Measurements from ENCODE around the gene PARP4.
"Not testable (repeated sequence)": the region's sequence is repeated elsewhere in the genome, so short reads cannot be mapped to it uniquely, and the experiment has no call there.

Gene PARP4

DNA sequence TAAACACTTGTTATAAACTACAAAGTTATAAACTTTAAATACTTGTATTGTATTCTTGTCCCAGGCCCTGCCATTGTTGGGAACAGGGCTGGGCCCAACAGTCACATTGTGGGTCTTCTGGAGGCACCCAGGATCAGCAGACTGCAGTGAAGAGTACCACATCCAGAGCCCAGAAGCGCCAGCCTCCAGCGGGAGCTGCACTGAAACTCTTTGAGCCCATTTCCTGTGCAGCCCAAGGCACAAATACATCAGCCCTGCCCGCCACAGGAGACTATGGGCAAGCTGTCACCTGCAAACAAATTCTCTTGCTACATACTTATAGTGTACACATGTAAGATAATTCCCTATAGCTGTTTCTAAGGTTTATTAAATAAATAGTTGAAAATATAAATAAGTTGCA lies 86.5 kb downstream of the PARP4 start:
- DNase-seq, result not testable (repeated sequence)

DNA sequence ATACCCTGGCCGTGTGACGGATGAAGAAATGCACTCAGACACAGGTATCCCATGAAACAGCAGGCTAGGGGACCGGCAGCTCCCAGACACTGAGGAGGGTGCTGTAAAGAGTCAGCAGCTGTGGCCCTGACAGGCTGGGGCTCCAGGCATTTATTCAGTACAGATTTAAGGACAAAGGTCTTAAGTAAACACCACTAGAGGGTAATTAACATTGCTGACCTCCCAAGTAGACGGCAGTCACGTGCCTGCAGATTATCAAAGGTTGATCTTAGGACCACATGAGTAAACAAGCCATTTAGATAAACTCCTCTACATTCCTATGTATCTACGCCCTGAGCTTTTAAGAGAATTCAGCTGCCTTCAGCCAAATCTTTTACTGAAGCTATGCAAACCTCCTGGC lies 92.9 kb downstream of the PARP4 start:
- DNase-seq, result not testable (repeated sequence)

DNA sequence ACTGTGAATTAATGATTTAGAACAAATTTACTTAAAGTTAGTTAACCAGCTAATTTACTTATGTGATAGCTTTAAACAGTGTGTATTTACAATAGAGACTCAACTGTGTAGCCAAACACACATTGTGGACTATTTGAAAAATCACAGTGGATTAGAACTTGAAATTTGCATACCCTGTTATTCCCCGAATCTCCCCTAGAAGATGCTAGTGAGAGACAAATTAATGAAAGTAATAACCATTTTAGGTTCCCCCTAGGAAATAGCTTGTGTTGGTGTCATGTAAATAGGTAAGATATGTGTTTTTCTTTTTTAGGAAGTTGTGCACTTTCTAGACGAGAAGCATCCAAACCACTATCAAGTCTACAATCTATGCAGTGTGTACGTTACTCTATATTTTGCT lies 104.7 kb downstream of the PARP4 start:
- no peak for DNase-seq

DNA sequence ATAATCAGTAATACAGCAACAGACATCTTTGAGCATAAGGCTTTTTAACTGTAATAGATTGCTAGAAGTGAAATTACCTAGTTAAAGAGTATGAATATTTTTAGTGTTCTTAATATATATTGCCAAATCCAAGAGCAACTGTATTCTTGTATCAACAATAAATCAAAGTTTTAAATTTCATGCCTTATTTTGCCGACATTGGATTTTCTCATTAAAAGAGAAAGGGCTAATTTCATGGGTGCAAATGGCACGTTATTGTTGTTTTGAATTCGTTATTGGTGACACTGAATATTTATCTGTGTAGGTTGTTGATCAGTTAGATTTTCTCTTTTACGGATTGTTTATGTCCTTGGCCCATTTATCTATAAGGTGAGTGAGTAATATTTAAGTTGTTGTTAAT lies 106.1 kb downstream of the PARP4 start:
- DNase-seq, result no peak

DNA sequence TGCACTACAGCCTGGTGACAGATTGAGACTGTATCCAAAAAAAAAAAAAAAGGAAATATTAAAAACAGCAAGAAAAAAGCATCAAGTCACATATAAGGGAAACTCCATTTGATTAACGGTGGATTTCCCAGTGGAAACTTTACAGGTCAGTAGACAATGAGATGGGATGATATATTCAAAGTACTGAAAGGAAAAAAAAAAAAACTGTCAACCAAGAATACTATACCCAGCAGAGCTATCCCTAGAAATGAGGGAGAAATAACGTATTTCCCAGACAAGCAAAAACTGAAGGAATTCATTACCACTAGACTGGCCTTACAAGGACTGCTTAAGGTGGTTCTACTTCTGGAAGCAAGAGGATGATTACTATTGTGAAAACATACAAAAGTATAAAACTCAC lies 115.8 kb downstream of the PARP4 start:
- DNase-seq, result no peak

DNA sequence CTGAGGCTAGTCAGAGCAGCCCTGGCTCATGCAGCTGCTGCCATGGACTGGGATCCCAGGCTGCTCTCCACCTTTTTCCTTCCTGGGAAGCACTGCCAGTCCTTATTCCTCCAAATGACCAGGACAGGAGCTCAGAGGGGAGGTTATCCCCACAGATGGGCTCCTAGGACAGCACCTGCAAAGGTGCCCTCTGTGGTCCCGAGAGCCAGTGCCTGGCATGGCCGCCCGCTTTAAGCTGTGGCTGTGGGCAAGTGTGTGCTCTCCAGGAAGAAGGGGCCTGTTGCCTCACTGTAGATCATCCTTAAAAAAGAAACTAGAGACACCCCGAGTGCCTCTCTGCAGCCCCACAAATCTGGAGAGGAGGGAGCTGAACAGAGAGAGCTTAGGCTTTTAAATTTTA lies 119.6 kb downstream of the PARP4 start:
- DNase-seq, result no peak

DNA sequence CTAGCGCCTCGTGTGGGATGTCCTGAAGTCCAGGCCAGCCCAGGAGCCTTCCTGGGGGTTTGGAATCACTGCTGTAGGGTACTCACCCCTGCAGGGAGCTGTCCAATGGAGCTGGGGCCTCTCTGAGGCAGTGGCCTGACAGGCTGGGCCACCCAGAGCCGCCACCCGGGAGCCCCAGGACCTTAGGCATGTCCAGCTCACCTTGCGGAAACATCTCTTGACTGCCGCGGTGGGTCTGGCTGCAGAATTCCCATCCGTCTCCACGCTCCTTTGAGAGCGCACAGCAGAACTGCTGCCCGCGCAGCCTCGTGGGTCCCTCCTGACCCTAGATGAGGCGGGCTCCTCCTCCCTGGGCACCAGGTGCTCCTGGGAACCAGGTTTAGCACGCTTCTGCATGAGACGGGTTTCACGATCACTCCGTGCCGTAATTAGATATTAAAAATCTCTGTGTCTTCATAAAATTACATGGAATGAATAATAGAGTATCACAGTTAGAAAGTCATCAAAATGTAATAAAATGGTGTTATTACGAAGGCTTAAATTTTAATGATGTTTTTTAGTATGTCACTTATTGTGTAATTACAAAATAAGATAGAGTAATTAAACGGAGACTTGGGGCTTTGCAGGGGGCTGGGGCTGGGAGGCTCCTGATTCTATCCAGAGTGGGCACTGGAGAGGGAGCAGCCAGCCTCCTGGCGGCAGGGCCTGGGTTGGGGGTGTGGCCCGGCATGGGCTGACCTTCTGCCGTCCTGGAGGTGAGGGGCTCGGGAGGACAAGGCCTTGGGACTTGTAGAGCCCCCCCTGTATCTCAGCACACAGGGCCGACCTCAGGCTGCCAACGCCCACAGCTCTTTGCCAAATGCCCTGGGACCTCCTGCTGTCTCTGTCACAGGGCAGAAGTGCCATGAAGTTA lies 120.6 kb downstream of the PARP4 start:
- DNase-seq, result not testable (repeated sequence)

DNA sequence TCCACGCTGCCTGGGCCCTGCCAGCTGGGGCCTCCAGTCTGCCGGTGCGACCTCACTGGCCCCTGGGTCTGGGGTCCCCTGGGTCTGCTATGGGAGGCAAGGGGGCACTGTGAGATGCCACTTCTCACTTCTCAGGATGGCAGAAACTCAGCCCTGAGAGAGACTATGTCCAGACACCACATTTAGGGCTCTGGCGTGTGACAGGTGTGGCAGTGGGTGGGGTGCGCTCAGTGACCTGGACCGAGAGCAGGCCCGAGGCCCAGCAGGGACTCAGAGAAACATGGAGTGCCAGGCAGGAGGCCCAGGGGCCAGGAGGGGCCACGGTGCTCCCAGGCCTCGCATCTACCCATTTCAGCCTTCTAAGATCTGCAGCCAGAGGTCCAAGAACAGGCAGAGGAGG lies 121.8 kb downstream of the PARP4 start:
- not testable (repeated sequence) for DNase-seq

DNA sequence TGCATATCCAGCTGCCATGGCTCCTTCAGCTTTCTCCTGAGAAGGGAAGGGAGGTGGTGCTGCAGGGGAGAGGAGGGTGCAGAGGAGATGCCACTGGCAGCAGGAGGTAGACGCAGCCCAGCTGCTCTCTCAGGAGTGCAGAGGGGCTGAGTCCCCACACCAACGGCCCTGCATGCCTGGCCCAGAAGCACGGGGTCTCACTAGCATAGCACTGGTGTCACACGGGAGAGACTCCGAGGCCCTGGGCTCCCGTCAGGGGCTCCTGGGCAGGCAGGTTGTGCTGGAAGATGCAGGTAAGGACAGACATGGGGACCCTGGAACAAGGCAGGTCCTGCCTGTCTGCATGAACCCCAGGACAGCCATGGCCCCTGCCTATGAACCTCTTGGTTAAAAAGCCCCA lies 123.1 kb downstream of the PARP4 start:
- no peak for DNase-seq

DNA sequence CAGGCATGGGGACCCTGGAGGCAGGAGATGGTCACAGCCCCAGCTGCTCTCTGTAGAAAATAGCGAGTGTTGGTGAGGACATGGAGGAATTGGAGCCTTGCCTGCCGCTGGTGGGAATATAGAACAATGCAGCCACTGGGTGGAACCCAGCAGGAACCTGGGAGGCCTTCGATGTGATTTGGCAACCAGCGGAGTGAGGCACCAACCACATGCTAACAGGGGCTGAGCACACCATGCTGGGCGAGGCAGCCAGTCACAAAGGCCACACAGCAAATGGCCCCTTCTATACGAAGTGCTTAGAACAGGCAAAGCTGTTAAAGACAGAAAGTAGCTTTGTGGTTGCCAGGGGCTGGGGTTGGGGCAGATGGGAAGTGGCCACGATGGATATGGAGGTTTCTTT lies 123.8 kb downstream of the PARP4 start:
- not testable (repeated sequence) for DNase-seq

DNA sequence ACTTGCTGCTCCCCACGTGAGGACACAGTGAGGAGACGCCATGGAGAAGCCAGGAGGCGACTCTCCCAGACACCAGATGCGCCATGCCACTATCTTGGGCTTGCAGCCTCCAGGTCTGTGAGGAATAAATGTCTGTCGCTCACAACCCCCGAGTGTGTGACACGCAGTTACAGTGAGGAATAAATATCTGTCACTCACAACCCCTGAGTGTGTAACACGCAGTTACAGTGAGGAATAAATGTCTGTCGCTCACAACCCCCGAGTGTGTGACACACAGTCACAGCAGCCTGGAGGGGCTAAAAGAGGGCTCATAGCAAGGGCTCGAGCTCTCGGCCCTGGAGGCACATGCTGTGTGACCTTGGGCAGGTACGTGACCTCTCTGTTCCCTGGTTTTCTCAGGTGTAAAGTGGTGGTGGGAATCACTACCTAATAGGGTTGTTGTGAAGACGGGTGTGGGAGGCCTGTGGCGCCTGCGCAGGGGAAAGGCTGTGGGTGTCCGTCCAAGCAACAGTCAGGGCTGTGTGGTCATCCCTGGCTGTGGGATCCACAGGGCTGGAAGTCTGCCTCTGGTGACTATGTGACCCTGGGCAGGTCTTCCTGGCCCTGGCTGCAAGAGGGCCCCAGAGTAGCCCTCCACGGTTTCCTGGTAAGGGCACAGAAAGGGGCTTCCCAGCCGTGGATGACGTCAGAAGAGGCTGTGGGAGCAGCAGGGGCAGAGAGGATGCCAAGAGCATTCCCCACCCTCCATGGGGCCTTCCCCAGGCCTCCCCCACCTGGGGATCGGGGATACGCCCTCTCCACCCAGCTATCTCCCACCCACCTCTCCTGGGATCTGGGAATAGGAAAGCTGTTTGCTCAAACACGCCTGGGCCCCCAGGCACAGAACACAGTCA lies 125.5 kb downstream of the PARP4 start:
- no peak for DNase-seq

DNA sequence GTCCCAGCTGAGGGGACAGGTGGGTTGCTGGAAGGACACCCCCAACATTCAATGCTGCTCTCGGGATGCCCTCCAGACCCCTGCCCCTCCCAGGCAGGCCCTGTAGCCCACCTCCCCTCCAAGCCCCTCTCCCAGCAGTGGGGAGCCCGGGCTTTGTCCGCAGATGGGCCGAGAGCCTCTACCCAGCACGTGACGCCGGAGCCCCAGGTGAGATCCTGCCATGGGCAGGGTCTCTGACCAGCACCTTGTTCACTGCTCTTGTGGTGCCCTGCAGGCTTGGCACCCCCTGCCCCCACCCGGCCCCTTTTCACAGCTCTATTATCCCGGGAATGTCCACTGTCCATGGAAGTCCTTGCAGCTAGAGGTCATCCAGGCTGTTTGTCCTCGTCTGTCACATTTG lies 126.7 kb downstream of the PARP4 start:
- DNase-seq, result no peak

DNA sequence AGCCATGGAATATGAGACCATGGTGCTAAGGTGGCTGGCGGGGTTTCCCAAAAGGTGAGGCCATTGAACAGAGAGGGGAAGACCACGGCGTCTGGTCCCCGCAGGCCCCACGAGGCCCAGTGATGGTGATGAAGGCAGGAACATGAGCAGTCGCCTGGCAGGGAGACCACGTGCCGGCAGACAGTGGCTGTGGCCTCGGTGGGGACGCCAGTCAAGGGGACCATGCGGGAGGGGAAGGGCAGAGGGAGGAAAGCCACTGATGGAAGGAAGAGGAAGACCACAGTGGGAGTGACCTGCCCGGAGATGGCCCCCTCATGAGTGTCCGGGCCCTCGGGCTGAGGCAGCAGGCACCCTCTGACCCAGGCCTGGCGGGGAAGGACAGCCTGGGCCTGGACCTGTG lies 127.6 kb downstream of the PARP4 start:
- not testable (repeated sequence) for DNase-seq

DNA sequence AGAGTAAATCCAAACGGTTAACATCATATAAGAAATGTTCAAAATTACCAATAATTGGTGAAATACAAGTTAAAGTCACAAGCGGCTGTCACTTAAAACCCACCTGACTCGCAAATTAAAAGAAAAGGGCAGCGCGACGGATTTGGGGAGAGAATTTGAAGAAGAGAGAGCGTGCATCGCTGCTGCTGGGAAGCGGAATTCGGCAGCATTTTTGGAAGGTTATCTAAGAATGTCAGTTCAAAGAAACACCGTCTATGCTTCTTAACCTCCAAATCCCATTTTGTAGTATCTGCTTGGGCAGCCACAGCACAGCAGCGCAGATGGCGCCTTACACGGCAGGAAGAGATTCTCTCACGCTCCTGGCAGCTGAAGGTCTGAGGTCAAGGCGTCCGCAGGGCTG lies 128.5 kb downstream of the PARP4 start:
- DNase-seq, result not testable (repeated sequence)

DNA sequence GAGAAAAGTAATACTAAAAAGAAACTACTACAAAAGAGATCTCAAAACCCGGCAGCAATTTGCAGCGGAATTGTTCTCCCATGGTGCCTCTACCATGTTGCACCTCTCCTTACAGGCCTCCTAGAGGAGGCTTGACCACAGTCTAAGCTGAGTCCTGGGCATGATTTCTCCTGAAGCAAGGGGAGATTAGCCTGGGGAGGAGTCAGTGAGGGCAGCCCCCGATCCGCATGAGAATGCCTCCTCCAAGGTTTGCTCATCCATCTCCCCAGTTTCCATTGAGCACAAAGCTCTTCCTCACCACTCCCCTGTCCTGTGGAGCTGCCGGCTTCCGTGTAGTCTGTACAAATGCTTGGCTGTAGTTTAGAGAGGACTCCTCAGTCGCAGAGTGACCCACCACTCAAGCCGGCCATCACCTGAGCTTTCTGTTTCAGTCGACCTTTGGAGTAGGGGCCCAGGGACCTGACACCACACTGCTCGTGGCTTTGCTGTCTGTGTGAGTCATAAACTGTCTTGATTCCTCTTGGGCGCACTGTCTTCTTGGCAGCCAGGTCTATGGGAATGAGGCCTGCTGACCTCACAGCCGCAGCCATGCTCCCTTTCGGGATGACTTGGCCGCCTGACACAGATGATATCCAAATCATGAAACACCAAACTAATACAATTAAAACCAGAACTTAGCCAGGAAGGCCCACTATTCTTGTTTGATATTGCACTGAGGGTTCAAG lies 130.9 kb downstream of the PARP4 start:
- DNase-seq, result no peak

DNA sequence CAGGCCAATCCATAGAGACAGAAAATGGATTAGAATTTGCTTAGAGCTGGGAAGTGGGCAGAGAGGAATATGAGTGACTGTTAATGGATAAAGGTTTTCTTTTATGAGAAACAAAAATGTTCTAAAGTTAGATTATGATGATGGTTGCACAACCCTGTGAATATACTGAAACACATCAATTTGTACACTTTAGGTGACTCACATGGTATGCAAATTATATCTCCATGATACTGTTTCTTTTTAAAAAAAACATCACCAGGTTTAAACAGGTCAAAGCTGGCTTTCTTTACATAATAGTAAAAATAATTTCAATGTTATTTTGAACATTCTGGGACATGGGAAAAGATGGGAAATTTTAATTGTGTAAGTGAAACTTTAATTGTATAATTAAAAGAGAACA lies 131.7 kb downstream of the PARP4 start:
- DNase-seq, result not testable (repeated sequence)

DNA sequence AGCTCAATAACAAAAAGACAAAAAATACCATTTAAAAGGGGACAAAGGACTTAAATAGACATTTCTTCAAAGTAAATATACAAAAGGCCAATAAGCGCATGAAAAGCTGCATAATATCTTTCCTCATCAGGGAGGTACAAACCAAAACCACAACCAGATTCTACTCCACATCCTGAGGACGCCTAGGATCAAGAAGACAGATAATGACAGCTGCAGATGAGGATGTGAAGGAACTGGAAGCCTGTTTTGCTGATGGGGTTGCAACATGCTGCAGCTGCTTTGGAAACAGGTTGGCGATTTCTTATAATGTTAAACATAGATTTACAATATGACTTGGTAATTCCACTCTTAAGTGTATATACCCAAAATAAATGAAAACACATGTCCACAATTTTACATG lies 132.4 kb downstream of the PARP4 start:
- DNase-seq, result not testable (repeated sequence)

DNA sequence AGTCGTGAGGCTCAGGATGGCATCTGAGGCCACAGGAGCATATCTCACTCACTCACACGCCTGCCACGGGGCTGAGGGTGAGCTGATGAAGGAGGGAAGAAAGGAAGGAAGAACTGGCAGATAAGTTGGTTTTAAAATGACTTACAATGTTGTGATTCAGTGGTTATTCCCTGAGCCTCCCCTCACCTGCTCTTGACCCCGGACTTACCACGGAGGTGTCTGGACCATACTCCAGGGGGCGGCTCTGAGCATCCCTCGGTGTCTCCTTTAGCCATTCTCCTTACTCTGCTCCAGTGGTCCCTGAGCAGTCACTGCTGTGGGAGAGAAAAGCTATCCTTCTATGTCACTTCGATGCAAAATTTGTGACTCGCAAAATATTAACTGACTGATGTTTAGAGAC lies 141.3 kb downstream of the PARP4 start:
- DNase-seq, result not testable (repeated sequence)
